GM18520 (cell line): ENCODE measurements around the gene UNC13D.
A peak's percentile ranks its signal among the peaks of the same experiment; 100 is the strongest.
"Not testable (repeated sequence)": the region's sequence is repeated elsewhere in the genome, so short reads cannot be mapped to it uniquely, and the experiment has no call there.

Experiments
- ATAC-seq: cut with Tn5 transposase; IDR thresholded peaks from one replicate; pipeline ENCODE4 v1.9.1; 2021; ENCODE audit not compliant: unreplicated experiment

Gene UNC13D

DNA sequence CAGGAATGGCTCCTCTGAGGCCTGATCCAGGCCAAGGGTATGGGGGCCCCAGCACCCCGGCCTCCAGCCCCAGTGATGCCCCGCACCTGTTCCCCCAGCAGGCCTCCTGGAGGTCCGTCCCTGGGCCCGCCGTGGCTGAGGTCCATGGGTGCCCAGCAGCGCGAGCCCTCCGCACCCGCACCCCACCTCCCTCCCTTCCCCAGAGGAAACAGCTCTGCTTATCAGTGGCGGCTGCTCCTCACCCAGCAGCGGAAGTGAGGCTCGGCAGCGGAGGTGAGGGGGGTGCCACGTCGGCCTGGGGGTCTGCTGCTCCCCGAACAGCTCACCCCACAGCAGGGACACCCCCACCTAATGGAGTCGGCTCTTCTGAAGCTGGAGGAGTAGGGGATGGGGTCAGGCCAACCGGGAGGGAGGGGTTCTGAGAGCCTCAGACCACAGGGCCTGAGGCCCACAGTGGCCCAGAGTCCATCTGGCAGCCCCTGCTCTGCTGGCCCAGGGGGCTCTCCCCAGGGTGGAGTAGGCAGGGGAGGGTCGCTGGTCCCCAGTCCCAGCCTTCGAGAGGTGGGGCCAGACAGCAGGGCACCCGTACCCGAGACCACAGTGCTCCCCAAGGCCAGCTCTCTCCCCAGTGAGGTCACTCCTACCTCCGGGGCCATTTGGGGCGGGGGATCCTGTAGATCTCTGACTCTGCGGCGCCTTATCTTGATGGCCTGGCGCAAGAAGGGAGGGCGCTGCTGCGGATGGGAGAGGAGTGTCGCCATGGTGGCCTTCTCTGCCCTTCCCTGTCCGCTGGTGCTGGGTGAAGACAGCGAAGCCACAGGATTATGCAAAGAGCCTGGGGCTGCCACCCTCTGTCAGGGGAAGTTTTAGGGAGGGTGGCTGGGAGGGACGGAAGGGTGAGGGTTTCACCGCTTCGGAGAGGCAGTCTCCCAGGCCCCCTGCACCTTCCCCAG, at the start of gene UNC13D:
Gene UNC13D (minus strand): TSS at position 828 of the 953 bp plus-strand sequence. CDS start 67 bp downstream, at position 761.
- ATAC-seq = peak; percentile 18

DNA sequence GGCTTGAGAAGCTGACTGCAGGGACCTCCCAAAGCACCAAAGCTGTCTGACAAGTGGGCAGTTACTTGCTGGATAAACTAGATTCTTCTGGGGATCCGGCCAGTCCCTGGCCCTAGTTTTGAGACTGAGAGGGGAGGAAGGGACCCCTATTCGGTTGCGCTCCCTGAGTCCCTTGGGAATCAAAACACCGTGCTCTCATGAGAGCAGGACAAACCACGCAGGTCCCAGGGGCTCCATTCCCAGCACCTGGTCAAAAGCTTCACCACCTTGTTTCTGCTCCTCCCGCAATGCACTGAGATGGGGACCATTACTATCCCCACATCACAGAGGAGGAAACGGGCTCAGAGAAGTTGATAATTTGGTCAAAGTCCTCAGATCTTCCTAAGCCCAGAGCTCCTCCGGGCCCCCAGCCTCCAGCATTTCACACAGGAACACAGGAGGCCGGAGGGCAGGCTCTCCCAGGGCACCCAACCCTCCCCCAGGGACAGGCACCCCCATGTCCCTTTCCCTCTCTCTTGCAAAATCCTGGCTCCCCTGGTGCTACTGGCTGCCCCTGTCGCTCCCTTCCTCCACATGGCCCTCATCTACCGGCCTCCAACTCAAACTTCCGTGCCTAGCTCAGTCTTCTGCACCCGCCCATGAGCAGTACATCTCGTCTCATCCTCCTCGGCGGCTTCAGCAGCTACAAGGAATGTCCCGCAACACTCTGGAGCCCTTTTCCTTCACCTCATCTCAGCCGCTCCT, 49.3 kb upstream of the UNC13D start:
- ATAC-seq = no peak

DNA sequence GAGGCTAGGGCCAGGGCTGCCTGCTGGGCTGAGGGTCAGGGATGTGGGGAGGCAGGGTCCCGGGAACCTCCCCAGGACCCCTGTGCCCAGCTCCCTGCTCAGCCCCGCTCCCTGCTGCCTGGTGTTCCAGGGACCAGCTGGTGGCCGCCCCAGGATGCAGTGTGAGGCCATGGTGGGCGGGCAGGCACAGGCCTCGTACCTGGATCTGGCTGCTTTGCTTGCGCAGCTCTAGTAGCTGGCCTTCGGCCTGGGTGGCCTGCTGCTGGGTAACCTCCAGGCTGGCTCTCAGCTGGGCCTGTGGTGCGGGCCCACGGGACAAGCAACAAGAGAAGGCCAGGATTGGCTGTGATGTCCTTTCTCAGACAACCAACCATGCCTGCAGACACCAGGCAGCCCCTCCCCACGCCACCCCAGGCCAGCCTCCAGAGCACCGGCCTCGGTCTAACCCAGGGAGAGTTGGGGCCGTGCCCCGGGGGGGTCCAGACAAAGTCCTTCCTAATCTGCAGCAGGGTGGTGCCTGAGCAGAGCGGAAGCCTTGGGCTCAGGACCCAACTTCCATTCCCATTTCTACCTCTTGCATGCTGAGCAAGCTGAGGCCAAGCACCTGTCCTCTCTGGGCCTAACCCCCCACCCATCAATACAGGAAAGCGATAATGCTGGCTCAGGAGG, 48.5 kb upstream of the UNC13D start:
- no peak for ATAC-seq

DNA sequence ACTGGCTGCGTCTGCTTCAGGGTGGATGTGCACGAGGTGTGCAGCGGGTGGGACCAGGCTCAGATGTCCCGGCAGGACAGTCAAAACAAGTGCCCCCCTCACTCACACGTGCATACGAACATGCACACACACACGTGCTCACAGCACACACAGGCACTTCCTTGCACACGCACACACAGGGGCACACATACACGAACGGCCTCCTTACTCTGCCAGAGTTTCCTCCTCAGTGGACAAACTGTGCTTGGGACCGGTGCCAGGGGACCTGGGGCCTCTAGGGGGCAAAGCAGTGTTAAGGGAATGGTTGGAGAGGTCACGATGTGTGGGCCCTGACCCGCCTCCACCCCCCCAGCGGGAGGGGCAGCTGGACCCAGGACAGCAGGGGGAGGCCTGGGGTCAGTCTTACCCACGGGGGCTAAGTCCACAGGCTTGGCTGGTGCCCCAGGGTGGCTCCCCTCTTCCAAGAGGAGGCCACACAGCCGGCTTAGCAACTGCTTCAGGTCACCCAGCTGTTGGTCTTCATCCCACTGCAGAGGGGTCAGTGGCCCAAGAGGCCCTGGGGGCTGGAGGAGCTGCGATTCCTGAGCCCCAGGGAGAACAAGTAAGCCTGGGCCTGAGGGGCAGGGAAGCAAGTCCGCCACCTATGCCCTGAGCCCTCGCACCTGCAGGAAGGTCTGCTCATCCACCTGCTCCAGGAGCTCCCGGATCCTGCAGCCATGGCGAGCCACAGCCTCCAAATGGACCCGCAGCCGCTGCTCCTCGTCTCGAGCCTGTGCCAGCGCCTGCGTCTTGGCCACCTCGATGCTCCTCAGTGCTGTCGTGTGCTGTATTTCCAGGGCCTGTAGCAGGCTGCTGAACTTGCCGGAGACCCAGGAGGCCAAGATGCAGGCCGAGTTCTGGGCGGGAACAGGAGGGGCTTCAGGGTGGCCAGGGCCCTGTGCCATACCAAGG, 47.7 kb upstream of the UNC13D start:
- ATAC-seq = no peak

DNA sequence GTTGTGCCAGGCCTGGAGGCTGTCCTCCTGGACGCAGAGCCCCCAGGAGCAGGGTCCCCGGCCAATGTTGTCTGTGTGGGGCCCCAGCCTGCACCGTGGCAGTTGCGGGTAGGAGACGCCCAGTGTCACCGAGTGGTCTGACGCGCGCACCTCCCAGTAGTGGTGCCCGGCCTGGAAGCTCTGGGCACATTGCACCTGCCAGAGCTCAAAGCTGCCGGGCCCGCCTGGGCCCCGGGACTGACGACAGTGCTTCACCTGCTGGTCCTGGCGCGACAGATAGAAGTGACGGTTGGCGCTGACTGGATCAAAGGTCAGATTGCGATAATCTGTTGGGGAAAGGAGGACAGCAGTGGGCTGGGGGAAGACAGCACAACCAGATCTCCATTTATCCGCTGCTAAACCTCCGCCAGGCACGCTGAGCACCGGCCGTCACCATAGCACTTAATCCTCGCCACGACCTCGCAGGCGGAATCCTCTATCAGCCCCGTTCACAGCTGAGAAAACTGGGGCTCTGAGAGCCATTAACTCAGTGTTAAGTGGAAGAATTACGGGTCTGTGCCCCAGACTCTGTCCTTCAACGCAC, 46.9 kb upstream of the UNC13D start:
- ATAC-seq = no peak

DNA sequence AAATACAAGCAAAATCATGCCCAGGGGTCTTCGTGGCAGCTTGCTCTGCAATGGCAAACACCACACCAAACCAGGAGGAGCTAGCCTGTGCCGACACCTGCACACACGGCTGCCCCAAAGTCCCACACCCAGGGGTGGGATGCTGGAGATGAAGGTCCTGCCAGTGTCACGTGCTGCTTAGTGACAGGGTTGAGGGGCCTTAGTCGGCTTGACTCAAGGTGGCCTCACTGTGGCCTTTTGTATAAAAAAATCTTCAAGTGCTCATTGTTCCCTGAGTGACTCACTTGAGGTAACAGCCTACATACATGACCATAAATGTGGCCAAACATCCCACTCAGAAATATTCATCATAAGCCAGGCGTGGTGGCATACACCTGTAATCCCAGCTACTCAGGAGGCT, 45.2 kb upstream of the UNC13D start:
- ATAC-seq = no peak

- ATAC-seq = no peak
Observed at GRCh38 chr17:75888484-75888883, 44.3 kb upstream of the UNC13D start.

DNA sequence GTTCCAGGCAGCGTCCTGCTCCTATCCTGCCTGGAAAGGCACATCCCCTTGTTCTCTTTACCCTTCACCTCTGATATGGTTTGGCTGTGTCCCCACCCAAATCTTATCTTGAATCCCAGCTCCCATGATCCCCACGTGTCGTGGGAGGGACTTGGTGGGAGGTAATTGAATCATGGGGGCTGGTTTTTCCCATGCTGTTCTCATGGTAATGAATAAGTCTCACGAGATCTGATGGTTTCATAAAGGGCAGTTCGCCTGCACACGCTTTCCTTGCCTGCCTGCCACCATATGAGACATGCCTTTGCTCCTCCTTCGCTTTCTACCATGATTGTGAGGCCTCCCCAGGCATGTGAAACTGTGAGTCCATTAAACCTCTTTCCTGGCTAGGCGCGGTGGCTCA, 41.7 kb upstream of the UNC13D start:
- ATAC-seq = not testable (repeated sequence)

DNA sequence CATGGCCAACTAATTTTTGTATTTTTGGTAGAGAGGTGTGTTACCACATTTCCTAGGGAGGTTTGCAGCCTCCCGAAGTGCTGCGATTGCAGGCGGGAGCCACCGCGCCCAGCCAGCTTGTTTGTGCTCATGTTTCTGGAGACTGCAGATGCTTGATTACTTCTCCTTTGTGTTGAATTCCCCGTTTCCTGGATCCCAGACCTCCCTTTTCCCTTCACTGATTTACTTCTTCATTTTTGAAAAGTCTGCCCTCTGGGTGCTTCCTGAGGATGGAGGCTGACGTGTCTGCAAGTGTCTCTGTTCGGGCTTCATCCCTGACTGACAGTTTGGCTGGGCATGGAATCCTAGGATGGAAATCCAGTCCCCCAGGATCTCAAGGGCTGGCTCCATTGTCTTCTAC, 41.2 kb upstream of the UNC13D start:
- ATAC-seq = no peak

GRCh38 chr17:75881678-75882454, 37.7 kb upstream of the UNC13D start:
- ATAC-seq = no peak

GRCh38 chr17:75880266-75880665, 36.1 kb upstream of the UNC13D start:
- no peak for ATAC-seq

- ATAC-seq = no peak
Observed at GRCh38 chr17:75878174-75878998, 34.2 kb upstream of the UNC13D start, which contains the start of gene TRIM47. Gene TRIM47 (minus strand): TSS chr17:75878581. CDS start chr17:75878548, 33 bp downstream.

- no peak for ATAC-seq
Observed at GRCh38 chr17:75877752-75878173, 33.6 kb upstream of the UNC13D start.

- no peak for ATAC-seq
Observed at GRCh38 chr17:75876938-75877751, 32.9 kb upstream of the UNC13D start.

DNA sequence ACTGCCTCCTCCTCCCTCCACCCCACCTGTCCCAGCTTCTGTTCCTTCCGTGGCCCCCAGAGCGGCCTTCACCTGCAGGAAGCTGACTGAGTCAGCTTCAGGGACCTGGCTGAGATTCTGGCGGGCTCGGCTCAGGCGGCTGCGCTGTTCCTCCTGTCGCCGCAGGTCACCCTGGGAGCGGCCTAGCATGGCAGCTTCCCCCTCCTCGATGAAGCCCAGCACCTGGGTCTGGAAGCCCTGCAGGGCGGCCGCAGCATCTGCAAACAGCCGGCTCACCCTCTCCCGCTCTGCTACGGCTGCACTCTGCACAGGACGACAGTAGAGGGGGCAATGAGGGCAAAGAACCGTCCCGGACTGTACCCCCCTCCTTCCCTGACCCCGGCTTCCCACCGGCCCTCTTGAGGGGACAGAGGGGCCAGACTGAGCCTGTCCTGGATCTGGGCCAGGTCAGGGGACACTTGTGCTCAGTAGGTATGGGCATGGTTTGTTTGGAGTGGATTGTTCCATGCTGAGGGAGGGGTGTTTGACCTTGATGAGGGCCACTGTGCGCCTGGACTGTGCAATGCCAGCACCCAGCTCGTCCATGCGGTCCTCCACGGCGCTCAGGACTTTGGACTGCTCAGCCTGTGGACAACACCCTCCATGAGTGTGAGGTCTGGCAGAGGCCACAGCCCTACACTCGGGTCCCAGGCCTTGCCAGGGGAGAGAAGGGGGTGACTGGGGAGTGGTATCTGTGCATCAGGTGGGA, 32.2 kb upstream of the UNC13D start:
- no peak for ATAC-seq

DNA sequence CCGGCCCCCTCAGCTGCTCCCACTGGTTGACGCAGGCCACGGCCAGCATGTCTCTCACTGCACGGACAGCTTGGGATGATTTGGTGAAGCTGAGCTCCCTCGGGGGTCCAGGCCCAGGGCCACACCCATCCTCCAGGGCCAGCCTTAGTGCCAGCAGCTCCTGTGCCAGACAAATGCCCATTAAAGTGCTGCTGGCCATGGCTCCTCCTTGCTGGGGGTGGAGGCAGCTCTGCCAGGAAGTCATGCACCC, 31.7 kb upstream of the UNC13D start:
- no peak for ATAC-seq
